PC-9 (cell line): Measurements from ENCODE around the gene KIAA1328.

Experiments
- CTCF ChIP-seq: fragments of 200-600 bp; sonication (generic); conservative IDR thresholded peaks from 2 replicates; pipeline ENCODE4 v1.6.1; 2017; ENCODE audit warnings: mixed run types, antibody characterized with exemption, mild to moderate bottlenecking, moderate library complexity
- EZH2 ChIP-seq: fragments of 200-600 bp; sonication (generic); IDR thresholded peaks from 2 replicates; pipeline ENCODE4 v1.8.0; 2017; ENCODE audit warnings: antibody characterized with exemption, low read depth

GRCh38 chr18:36929601-36930000 is 100.7 kb downstream of the KIAA1328 start:
- TF ChIP-seq CTCF (no peak), EZH2 (no peak)
